SIG-M5 (cell line): ENCODE measurements around the gene OR51B2.
"Not testable (repeated sequence)": the region's sequence is repeated elsewhere in the genome, so short reads cannot be mapped to it uniquely, and the experiment has no call there.

Experiments
- DNase-seq: peaks from one replicate; lab custom pipeline; 2025; lab: John Stamatoyannopoulos, UW

Gene OR51B2, protein sequence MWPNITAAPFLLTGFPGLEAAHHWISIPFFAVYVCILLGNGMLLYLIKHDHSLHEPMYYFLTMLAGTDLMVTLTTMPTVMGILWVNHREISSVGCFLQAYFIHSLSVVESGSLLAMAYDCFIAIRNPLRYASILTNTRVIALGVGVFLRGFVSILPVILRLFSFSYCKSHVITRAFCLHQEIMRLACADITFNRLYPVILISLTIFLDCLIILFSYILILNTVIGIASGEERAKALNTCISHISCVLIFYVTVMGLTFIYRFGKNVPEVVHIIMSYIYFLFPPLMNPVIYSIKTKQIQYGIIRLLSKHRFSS

DNA sequence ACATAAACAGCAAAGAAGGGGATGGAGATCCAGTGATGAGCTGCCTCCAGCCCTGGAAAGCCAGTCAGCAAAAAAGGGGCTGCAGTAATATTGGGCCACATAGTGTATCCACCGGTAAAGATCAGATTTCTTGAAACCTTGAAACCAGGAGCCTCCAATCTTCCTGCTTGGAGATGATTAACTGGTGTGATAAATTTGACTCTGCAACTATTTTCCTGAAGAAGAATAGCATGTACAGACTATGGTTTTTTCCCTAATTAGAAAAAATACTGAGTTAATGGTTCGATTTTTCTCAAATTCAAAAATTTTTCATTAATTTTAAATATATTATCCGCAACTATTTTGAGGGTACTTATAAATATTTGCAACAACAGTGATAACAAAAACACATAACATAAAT lies at the start of gene OR51B2:
TSS of gene OR51B2 (minus strand) at position 101 of the 400 bp plus-strand sequence. CDS start at position 101, 0 bp downstream.
- no peak for DNase-seq

DNA sequence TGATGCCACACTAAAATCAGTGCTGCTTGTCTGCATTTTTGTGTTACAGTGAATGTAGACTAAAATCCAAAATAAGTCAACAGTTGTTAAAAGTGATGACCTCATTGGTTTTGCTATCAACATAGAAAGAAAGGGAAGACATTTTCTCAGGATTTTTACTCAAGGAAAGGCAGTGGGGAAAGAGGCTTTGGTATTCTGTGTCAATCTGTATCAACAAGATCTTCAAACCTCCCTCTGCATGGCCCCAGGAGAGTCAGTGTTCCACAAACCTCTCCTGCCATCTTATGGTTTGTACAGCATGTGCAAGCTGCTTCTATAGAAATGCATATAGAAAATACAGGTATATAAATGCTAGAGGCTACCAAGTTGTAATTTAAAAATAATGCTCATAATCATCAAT lies 45.7 kb upstream of the OR51B2 start:
- DNase-seq = no peak

DNA sequence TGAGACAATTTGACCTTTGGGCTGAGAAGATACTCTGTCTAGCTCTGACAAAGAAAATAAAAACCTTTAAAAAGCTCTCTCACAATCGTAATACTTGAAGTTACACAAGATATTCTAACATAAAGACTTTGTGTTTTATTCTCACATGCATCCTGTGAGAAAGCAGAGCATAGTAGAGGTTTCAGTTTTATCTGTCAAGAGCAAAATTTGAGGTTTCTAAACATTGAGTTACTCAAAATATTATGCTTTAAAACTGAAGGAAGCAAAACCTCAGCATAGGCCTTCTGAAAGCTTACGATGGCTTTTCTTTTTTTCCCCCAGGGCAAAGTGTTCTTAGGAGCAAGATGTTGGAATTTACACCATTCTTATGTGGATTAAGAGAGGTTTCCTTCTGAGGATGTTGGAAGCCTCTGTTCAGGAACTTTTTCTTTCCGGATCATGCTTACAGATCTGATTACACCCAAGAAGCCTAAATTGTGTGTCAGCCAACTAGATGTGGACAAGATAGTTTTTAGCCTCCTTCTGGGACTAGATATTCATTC lies 44.5 kb upstream of the OR51B2 start:
- DNase-seq = no peak

DNA sequence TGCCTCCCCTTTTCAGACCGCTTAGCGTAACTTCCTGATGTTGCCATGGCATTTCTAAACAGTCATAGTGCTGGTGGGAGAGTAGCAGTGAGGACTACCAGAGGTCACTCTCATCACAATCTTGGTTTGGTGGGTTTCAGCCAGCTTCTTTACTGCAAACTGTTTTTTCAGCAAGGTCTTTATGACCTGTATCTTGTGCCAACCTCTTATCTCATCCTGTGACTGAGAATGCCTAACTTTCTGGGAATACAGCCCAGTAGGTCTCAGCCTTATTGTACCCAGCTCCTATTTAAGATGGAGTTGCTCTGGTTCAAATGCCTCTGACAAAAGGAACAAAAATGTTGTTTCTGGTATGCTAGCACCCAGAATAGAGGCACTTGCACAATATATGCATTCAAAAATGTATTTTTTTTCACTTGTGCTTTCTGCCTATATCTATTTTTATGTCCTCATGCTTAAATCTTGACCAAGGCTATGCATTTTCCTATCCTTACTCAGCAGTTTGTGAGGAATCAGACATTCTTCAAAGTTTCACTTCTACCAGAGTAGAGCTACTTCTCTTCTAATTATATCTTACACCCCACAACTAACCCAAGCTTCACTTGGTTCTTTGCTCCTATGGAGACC lies 43.5 kb upstream of the OR51B2 start:
- DNase-seq = no peak

DNA sequence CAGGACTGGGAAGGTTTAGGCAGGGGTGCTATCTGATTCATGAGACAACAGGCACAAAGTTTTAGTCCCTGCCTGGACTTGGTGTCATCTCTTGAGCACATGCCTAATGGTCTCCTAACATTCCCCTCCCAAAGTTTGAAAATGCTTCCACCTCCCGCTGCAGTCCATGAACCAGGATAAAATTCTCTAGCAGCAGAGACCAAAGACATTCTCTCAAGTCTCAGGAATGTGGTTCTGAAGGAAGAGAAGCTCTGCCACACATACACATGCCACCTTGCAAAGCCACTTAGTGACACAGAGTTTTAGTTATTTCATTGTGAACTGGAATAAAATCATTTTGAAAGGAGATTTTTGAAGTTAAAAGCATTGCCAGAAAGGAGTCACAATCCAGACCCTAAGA lies 42.8 kb upstream of the OR51B2 start:
- no peak for DNase-seq

DNA sequence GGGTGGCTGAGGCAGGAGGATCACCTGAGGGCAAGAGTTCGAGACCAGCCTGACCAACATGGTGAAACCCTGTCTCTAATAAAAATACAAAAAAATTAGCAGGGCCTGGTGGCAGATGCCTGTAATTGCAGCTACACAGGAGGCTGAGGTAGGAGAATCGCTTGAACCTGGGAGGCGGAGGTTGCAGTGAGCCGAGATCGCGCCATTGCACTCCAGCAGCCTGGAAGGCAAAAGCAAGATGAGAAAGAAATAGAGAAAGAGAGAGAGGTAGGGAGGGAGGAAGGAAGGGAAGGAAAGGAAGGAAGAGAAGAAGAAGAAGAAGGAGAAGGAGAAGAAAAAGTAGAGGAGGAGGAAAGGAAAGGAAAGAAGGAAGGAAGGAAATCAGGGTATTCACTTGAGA lies 42.3 kb upstream of the OR51B2 start:
- DNase-seq = not testable (repeated sequence)

DNA sequence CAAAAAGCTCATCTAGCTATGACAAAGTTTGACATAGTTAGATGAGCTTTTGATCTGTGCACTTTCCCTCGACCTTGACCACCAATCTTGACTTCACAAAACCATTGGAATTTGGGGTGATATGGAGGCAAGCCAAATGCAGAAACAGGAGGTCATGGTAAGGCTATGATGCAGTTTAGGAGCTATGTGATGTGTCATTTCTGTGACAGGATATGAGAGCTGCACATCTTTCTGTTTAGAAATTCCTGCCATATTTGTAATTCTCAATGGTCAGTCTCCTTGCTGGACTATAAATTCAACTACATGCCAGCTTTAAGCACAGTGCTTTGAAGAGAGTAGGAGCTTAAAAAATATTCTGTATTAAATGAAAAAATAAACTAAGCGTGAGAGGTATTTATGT lies 40.1 kb upstream of the OR51B2 start:
- no peak for DNase-seq

DNA sequence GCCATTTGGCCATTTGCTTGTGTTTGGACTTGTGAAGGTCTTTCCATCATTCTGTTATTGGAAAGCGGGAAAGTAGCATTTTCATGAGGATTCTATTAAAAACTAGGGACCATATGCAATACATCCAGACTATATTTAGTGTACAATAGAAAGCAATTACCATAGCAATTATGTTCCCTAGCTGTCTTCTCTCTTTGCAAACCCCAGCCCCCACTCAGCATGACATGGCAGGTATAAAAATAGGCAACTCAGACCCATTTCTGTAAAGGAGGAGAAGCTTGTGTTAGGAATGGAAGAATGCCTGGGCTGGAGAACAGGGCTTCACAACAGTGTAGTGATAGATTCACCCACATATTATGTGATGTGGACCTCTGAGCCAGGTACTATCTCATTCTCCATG lies 39.6 kb upstream of the OR51B2 start:
- DNase-seq = no peak

DNA sequence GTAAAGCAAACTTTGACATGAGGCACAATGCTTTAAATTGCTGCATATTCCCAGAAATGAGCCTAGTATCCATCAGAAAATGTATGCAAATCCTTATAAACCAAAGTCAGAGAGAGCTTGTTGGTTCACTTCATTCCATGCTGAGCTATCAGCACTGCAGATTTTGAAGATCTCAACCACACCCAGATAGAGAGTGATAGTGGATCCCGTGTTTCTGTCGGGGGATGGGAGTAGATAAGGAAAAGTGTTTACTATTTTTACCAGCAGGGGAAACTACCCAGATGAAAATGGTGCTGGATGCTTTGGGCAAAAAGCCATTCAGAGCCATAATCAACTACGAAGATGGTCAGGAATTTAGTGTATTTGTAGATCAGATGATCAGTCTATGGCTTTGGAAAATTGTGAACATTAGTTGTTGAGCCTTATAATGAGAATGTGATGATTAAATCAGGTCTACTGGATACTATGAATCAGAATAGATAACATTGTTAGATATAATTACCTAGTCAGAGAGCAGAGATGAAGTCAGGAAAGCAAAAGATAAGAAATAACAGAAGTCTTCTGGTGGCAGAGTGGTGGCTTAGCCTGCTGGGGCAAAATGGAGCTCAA lies 38.0 kb upstream of the OR51B2 start:
- DNase-seq = no peak

DNA sequence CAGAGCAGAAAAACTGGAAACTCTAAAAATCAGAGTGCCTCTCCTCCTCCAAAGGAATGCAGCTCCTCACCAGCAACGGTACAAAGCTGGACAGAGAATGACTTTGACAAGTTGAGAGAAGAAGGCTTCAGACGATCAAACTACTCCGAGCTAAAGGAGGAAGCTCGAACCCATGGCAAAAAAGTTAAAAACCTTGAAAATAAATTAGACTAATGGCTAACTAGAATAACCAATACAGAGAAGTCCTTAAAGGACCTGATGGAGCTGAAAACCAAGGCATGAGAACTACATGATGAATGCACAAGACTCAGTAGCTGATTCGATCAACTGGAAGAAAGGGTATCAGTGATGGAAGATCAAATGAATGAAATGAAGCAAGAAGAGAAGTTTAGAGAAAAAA lies 31.9 kb upstream of the OR51B2 start:
- DNase-seq = not testable (repeated sequence)

DNA sequence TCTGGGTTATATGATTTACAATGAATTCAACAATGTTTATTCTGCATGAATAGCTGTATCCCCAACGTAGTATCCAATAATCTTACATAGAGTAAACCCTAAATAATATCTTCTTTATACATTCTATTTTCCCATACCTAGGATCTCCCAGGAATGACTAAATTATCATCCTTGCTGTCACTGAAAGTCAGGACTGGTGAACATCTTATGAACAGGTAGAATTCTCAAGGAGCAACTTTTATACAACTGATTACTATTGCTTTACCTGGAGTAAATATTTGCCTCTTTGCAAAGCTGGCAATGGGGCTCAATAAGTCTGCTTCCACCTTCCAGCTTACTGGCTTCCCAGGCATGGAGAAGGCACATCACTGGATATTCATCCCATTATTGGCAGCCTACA lies 27.1 kb upstream of the OR51B2 start, which contains the start of gene OR51B6:
TSS of gene OR51B6 (plus strand) at position 301 of the 400 bp plus-strand sequence. CDS start at position 301, 0 bp downstream.
- DNase-seq = no peak

DNA sequence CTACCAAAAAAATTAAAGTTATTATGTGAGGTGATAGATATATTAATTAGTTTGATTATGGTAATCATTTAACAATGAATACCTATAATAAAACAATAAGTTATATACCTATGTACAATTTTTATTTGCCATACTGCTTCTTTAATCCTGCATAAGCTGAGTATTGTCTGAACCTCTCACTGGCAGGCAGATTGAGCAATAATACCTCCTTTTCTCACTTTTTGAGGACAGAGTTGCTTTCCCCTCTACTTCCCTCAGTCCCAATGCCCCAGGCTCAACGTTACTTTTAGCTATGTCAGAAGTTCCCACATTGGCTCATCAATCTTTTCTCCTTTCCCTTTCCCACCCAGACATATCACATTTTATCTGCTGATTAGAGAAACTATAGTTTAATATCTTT lies 25.5 kb upstream of the OR51B2 start:
- no peak for DNase-seq

DNA sequence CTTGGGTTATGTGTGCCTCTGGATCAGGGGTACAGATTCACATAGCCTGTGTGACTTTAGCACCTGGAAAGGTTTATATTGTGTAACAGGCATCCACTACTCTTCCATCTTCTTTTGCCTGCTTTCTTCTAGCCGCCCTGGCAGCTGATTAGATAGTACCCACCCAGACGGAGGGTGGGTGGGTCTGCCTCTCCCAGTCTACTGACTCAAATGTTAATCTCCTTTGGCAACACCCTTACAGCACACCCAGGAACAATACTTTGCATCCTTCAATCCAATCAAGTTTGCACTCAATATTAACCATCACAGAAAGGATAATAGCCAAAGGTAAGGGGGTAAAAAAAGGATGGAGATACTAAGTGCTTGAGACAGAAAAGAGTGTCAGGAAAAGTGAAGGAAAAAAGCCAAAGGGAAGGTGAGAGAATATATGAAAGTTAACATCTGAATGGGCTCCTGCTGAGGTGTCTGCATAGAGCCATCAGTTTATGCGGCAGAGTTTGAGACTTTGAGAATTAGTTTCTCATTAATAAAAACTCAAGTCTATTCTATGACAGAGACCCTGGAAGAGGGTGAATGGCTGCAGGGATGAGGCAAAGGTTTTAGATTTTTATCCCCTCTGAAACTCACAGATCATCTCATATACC lies 24.6 kb upstream of the OR51B2 start:
- no peak for DNase-seq

DNA sequence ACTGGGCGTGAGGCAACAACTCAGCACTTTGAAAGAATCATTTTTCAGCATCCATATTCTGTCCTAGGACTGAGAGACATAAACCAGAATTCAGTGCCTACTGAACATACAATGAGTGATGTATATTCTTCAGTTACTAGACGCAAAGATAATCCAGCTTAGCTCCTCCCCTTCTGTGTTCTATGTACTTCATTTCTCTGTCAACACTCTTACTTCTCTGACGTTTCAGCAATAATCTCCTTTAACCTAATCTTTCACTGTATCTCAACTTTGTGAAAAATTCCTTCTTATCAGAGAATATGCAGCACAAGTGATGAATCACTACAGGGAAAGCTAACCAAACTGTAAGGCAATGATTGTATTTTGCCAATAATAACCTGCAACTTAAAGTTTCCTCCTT lies 21.7 kb upstream of the OR51B2 start:
- DNase-seq = no peak

DNA sequence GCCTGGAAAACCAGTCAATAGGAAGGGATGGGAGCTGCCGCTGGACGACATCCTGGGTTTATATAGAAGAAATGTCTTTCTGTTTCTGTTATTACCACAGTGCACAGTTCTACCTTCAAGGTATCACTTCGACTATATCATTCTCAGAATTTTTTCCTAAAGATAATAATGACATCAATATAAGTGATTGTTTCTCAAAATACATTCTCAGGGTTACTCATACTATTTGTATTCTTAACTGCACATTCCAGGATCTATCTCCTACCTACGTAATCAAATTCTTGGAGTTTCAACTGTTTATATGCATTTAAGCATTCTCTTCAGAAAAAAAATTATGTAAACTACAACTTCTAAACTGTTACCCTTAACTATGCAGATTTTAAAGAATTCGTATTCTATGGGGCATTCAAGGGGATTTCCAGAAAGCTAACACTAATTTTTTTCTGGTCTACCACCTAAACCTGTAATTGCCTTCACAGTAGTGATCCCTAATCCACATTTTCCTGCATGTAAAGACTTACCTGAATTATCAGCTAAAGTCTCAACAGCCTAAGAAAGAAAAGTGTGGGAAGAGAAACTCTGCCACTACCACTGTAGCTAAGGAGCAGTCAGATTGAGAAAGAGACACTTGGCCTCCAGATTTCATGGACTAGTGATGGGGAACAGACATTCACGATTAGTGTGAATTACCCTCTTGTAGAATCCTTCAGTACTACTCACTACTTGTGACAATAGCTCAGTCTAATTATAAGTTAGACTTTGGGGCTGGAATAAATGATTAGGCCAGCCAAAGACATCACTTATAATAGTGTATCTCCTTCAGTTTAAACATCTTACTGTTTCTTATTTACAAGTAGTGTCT lies 19.6 kb upstream of the OR51B2 start, which contains the start of gene OR51B5:
TSS of gene OR51B5 (minus strand) at position 51 of the 862 bp plus-strand sequence. CDS start at position 51, 0 bp downstream.
- DNase-seq = no peak

DNA sequence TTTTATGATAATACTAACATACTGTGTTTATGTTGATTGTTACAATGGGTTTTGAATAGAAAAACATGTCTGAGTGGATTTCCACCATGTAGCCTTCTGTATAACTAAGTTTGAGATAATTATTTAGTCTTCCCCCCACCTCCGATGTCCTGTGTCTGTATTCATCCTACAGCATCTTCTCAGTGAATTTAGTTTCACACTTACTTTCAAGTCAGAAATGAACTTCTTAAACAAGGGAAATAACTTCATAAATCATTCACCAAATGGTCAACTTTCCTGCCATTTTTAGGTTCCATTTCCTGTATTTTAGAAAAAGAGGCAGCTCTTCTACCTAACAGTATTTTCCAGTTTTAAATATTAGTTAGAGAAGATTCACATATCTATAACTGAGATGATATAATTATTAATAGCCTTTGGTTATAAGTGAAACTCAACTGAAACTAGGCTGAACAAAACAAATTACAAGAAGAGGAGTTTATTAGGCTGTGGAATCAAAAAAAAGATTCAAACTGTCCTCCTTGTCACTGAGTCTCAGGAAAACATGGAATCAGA lies 15.8 kb upstream of the OR51B2 start:
- no peak for DNase-seq

DNA sequence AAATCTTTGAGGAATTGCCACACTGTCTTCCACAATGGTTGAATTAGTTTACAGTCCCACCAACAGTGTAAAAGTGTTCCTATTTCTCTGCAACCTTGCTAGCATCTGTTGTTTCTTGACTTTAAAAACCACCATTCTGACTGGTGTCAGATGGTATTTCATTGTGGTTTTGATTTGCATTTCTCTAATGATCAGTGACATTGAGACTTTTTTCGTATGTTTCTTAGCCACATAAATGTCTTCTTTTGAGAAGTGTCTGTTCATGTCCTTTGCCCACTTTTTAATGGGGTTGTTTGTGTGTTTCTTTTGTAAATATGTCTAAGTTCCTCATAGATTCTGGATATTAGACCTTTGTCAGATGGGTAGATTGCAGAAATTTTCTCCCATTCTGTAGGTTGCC lies 13.2 kb upstream of the OR51B2 start:
- DNase-seq = not testable (repeated sequence)

DNA sequence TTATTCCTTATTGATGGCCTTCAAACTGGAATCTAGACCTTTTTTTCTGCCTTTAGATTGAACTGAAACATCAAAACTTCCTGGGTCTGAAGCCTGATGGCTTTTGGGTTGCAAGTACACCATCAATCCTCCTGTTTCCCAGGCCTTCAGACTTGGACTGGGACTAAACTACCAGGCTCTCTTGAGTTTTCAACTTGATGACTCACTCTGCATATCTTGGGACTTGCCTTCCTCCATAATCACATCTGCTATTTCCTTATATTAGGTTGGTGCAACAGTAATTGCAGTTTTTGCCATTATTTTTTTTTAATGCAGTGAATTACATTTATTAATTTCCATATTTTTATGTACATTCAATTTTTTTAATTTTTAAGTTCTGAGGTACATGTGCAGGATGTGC lies 12.2 kb upstream of the OR51B2 start:
- no peak for DNase-seq

DNA sequence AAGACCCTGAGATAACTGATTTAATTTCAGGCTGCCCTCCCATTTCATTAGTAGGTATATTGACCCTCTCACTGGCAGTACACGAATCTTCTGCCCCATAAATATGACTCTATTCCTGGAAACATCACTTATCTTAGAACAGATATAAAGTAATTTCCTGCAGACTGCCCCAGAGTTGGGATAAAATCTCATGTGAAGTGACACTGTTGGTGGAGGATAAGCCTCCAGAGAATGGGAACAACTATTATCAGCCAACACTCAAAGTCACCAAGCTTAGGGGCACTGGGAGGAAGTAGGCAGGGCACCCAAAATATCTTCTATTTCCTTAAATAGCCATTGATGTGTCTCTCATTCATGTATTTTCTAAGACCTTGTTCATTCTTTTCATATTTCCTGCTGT lies 11.1 kb upstream of the OR51B2 start:
- DNase-seq = no peak

DNA sequence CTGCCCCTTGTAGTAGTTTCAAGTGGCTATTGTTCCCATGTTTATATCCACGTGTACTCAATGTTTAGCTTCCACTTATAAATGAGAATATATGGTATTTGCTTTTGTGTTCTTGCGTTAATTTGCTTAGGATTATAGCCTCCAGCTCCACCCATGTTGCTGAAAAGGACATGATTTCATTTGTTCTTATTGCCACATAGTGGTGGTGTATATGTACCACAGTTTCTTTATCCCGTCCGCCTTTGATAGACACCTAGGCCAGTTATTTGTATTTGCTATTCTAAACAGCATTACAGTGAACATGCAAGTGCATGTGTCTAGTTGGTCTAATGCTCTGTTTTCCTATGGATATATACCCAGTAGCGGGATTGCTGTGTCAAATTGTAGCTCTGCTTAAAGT lies 6.8 kb downstream of the OR51B2 start:
- DNase-seq = no peak
